GM12874 (cell line): ENCODE data around the gene ESPNL.

ENCODE experiments used
- TF ChIP-seq, protein P1 (sequence below): IDR thresholded peaks from 2 replicates; pipeline ENCODE4 v1.5.1; 2011; ENCODE audit warnings: low read depth, mild to moderate bottlenecking, control low read depth, low read length, moderate library complexity; ENCODE audit not compliant: insufficient read depth

Gene ESPNL

DNA sequence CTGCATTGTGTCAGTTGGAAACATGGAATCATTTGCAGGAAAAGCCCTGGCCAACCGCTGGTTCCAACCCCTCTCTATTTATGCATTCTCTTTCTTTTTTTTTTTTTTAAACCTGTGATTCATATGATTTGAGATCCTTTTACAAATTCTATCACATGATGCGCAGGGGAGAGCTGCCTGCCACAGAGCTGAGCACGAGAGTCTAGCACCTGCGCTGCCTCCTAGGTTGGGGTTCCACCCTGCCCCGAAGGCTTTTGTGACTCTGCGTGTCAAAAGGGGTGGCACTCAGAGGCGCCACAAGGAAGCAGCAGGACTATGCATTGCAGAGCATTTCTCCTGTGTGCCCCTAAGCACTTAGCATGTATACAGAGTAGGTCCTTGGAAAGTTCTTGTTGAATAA lies 17.3 kb upstream of the ESPNL start:
- TF ChIP-seq, protein P1, sequence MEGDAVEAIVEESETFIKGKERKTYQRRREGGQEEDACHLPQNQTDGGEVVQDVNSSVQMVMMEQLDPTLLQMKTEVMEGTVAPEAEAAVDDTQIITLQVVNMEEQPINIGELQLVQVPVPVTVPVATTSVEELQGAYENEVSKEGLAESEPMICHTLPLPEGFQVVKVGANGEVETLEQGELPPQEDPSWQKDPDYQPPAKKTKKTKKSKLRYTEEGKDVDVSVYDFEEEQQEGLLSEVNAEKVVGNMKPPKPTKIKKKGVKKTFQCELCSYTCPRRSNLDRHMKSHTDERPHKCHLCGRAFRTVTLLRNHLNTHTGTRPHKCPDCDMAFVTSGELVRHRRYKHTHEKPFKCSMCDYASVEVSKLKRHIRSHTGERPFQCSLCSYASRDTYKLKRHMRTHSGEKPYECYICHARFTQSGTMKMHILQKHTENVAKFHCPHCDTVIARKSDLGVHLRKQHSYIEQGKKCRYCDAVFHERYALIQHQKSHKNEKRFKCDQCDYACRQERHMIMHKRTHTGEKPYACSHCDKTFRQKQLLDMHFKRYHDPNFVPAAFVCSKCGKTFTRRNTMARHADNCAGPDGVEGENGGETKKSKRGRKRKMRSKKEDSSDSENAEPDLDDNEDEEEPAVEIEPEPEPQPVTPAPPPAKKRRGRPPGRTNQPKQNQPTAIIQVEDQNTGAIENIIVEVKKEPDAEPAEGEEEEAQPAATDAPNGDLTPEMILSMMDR, result no peak

DNA sequence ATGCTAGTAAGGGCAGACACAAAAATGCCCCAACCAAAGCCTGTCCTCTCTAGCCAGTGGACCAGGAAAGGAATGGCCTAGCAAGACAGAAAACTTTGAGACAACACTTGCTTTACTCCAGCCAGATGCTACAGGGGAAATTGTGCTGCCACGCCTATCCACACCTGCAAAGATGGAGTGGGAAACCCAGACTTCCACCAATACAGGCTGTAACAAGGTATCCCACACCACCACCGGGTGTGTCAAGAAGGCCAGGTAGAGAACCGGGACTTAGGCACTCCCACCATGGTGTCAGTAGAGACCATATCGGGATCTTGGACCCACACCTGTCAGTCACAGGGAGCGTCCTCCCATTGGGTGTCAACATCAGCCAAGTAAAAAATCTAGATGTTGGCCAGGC lies 16.2 kb upstream of the ESPNL start:
- TF ChIP-seq, protein P1, result no peak

DNA sequence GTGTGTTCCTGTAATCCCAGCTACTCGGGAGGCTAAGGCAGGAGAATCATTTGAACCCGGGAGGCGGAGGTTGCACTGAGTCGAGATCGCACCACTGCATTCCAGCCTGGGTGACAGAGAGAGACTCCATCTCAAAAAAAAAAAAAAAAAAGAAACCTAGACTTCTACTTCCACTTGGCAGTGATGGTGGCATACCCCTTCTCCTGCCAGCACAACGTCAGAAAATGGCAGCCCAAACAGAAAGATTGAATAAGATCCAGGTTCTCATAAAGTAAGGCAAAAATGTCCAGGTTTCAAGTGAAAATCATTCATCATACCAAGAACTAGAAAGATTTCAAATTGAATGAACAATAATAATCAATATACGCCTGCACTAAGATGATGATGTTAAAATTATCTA lies 15.4 kb upstream of the ESPNL start:
- TF ChIP-seq, protein P1, result no peak

DNA sequence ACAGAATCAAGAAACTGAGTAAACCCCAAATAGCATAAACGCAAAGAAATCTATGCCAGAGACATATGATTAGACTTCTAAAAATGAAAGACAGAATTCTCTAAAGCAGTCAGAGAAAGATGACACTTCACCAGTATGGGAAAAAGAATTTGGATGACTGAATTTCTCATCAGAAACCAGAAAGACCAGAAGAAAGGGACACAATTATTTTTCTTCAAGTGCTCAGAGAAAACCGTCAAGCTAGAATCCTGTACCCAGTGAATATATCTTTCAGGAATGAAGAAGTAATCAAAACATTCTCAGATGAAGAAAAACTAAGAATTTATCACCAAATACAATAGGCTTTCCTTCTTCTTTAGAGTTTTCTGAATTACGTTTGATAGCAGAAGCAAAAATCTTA lies 14.2 kb upstream of the ESPNL start:
- TF ChIP-seq, protein P1, result no peak

DNA sequence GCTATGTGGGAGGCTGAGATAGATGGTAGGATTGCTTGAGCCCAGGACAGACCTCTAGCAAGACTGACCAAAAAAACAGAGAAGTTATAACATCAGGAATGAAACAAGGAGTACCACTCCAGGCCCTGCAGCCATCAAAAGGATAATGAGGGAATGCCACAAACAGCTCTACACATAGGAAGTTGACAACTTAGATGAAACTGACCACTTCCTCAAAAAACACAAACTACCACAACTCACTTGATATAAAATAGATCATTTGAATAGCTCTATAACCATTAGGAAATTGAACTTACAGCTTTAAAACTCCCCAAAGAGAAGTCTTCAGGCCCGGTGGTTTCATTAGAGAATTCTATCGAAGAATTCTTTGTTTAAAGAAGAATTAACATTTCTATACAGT lies 12.9 kb upstream of the ESPNL start:
- TF ChIP-seq, protein P1, result no peak

DNA sequence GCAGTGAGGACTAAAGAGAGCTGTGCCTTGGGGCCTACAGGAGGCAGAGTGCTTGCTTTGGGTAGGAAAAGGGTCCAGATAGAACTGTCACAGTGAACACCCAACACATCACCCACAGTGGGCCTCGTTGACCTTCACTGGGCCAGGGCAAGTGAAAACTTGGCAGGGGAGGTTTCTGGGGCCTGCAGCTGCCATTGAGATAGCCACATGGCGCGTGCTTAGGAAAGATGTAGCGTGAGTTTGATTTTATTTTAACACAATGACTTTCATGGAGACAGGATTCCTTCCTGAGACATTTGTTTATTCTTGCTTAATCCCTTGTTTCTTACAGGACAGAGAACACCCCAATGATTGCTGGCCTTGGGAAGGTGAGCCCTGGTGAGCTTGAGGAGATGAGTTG lies 9.3 kb upstream of the ESPNL start:
- TF ChIP-seq, protein P1, result no peak

DNA sequence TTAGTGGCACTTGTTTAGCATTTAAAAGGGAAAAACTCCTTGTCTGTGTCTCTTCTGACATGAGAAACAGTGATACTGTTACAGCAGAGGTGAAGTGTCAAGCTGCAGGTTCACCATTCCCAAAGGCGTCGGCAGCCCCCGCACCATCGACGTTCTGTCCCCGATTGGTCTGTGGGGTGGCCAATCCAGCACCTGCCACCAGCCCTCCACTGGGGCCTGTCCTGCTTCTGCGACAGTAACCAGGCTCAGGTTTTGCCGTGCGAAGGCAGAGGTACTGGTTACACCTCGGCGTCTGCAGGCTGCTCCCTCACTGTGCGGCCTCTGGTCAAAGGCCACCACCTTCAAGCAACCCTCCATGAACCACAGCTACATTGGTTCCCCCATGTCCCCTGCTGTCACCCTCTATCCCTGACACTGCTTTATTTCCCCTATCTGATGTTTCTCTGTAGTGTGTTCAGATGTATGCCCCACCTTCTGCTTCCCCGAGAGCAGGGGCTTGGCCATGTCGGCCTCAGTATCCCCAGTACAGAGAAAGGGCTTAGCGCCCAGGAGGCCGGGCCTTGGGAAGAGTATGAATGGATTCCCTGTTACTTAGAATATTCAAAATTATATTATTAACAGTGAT lies 8.6 kb upstream of the ESPNL start:
- TF ChIP-seq, protein P1, result no peak
